NCI-H2171 (cell line): ENCODE measurements around the gene QRICH1.
A peak's percentile ranks its signal among the peaks of the same experiment; 100 is the strongest.
"Not testable (repeated sequence)": the region's sequence is repeated elsewhere in the genome, so short reads cannot be mapped to it uniquely, and the experiment has no call there.

Experiments used
- DNase-seq: peaks from one replicate; lab custom pipeline; 2025; lab: John Stamatoyannopoulos, UW

Gene QRICH1

GRCh38 chr3:49017229-49017970, 76.5 kb downstream of the QRICH1 start:
- DNase-seq = no peak

GRCh38 chr3:49016414-49017228, 77.2 kb downstream of the QRICH1 start:
- DNase-seq = no peak

DNA sequence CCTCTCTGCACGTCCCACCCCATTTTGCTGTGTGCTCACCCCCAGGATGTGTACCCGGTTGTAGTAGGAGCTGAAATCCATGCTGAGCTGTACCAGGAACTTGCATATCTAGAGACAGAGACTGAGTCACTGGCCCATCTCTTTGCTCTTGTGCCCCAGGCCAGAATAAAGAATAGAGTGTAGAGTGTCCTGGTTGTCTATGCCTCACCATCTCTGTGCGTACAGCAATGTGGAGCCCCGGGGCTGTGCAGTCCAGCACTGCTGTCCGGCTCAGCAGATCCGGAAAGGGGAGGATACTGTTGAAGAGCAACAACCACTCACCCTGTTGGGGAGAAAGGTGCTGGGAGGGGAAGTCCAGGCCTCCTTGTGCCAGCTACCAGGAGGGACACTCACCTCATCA, 78.1 kb downstream of the QRICH1 start:
- DNase-seq = no peak

DNA sequence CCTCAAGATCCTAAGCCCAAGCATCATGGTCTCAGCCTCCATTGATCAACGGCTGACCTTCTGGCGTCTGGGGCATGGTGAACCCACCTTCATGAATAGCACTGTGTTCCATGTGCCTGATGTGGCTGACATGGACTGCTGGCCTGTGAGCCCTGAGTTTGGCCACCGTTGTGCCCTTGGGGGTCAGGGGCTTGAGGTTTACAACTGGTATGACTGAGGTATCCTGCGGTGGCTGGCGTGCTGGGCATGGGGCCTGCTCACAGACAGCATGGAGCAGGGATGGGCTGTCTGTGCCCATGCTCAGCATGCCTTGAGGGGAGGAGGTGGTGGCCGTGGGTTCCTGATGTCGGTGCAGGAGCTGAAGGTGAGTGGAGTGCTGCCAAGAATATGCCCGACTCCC, 78.8 kb downstream of the QRICH1 start:
- DNase-seq = no peak

- DNase-seq = no peak
Observed at GRCh38 chr3:49013738-49014660, 79.9 kb downstream of the QRICH1 start.

- DNase-seq = no peak
Observed at GRCh38 chr3:49013113-49013737, 80.6 kb downstream of the QRICH1 start.

GRCh38 chr3:49012441-49013017, 81.3 kb downstream of the QRICH1 start:
- DNase-seq = no peak

DNA sequence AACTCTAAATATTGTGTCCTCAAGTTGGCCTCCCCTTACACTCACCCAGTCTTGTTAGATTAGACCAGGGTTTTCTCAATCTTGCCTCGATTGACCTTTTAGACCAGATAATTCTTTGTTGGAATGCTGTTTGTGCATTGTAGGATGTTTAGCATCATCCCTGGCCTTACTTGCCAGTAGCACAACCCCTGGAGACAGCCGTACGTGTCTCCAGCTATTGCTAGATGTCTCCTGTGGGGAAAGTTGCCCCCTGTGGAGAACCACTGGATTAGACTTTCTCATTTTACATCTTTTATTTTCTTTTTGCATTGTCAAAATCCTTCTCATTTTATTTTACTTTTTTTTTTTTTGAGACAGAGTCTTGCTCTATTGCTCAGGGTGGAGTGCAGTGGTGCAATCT, 84.5 kb downstream of the QRICH1 start:
- no peak for DNase-seq

DNA sequence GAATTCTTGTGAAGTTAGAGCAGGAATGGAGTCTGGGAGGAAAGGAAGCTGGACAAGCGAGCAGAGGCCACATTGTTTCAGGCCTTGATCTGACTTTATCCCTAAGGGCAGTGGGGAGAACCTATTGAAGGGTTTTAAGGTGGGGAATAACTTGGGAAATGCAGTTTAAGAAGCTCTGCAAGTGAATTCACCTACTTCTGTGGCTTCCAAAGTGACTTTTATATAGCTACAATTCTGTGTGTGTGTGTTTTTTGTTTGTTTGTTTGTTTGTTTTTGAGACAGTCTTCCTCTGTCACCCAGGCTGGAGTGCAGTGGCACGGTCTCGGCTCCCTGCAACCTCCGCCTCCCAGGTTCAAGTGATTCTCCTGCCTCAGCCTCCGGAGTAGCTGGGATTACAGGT, 85.2 kb downstream of the QRICH1 start:
- DNase-seq = not testable (repeated sequence)

GRCh38 chr3:49007771-49008528, 85.9 kb downstream of the QRICH1 start:
- peak; percentile 34 for DNase-seq

DNA sequence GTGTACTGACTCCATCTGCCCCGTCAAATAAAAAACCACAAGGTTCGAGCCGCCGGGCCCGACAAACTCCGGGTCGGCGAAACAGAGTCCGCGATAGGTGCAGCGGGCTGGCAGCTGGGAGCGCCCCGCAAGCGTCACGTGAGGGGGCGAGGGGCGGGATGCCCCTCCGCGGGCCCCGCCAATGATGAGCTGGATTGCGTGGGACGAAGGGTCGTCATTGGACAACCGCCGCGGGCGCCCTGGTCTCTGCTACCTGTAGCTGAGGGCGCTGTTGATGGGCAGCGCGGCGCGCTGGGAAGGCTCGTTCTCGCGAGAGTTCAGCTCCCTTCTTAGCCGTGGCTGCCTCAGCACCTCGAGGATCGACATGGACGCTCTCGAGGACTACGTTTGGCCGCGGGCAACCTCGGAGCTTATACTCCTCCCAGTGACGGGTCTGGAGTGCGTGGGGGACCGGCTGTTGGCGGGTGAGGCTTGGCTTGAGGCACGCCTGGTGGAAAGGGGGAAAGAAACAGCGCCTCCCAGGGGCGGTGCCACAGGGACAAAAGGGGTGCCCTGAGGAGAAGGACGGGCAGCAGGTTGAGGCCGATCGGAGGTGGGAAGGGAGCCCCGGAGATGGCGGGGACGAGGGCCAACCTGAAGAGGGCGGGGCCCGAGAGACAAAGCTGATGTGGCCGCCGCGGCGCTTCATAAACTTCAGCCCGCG, 86.7 kb downstream of the QRICH1 start, which contains the start of gene WDR6:
Gene WDR6 (plus strand): TSS at position 324 of the 703 bp plus-strand sequence. CDS start 41 bp downstream, at position 365.
- peak; percentile 81 for DNase-seq

DNA sequence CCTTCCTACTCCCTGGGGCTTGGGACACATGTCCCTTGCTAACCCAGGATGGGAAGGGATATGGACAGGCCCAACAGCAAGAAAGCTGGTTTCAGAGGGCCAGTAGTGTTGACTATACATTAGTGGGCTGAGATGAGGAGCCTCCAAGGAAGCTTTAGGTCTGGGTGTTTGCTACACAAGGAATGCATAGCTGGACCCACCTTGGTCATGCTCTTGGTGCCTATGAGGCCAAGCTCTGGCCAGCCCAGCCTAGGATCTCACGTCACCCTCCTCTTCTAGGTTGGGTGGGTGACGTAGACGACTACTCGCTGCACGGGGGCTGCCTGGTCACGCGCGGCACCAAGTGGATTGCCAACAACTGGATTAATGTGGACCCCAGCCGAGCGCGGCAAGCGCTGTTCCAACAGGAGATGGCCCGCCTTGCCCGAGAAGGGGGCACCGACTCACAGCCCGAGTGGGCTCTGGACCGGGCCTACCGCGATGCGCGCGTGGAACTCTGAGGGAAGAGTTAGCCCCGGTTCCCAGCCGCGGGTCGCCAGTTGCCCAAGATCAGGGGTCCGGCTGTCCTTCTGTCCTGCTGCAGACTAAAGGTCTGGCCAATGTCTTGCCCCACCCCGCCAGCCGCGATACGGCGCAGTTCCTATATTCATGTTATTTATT, 87.3 kb downstream of the QRICH1 start:
- DNase-seq = no peak

DNA sequence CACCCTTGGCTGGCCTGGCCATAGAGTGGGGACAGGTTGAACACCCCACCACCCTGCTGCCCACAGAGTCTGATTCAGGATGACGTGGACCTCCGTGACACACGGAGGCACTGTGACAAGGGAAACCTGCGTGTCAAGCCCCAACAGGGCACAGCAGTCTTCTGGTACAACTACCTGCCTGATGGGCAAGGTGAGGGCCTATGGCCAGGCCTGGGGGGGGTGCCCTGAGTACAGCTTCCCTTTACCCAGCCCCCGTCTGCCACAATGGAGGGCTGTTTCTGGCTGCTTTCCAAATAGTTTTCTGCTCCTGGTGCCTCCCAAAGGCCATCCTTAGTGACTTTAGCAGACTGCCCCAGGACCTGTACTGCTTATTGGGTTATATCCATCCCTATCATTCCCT, 87.9 kb downstream of the QRICH1 start:
- DNase-seq = no peak

DNA sequence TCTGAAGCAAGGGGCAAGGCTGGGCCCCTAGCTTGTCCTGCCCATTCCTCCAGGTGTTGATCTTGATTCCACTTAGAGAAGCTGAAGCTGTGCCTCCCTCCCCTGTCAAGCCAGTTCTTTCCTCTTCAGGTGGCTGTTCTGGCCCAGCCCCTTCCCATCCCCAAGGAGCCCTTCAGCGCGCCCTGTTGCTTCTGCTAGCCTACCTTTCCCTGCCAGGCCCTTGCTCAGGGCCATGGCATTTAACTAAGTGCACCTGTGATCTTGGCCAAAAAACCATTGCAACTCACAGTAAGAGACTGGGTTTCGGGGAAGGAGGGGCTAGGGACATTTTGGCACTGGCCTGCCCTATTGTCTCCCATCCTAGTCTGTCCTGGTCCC, 88.6 kb downstream of the QRICH1 start:
- no peak for DNase-seq

DNA sequence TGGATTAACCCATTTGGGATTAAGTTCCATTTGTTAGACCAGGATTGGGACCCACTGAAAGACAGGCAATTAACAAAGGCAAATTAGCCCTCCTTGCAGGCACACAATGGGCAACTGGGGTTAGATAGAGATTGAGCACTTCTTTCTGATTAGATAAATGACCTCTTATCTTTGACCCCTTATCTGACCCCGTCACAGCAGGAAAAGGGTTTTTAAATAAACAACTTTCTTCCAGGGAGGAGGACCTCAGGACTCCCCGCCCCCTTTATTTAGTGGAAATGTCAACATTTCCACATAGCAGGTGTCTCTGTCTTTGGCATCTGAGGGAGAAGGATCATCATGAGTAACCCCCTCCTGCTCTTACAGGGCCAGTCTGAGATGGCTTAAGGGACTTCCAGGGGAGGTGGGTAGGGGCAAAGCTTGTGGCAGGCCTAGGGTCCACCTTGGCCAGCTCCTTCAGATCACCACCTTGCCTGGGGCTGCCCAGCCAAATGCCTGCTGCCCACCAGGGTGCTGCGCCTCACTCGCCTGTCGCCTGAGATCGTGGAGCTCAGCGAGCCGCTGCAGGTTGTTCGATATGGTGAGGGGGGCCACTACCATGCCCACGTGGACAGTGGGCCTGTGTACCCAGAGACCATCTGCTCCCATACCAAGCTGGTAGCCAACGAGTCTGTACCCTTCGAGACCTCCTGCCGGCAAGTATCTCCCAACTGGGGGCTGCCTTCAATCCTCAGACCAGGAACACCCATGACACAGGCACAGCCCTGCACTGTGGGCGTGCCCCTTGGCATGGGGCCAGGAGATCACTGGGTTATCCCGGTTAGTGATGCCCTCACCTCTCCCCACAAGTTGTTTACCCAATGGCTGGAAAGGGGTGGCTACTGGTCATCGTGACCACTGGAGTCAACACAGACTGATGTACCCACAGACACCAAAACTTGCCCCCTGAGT, 89.2 kb downstream of the QRICH1 start:
- no peak for DNase-seq

- no peak for DNase-seq
Observed at GRCh38 chr3:49001155-49001554, 92.7 kb downstream of the QRICH1 start.

GRCh38 chr3:48999085-48999858, 94.6 kb downstream of the QRICH1 start:
- DNase-seq = no peak
